ENCODE measurements around the gene MPL.

- TF ChIP-seq CTCF (IDR thresholded peaks at IDR 0.05) (no peak), POLR2A (IDR thresholded peaks at IDR 0.05) (no peak)
Observed at GRCh38 chr1:43292216-43292615, 45.4 kb upstream of the MPL start.
